Jurkat, Clone E6-1 (cell line): ENCODE measurements around the gene DNER.
"Not testable (repeated sequence)": the region's sequence is repeated elsewhere in the genome, so short reads cannot be mapped to it uniquely, and the experiment has no call there.

Experiments used
- DNase-seq: peaks from one replicate; pipeline ENCODE4 v3.0.0-alpha.2; 2011; ENCODE audit warnings: low read depth, low spot score
- H3K4me3 ChIP-seq: 2 replicates; pipeline ENCODE4 v1.5.1; 2011; ENCODE audit warnings: mild to moderate bottlenecking, low read length, control low read depth, moderate library complexity

The DNER gene

GRCh38 chr2:229636571-229636970 lies 77.8 kb downstream of the DNER start:
- no peak overlapping the region for H3K4me3 ChIP-seq
- no peak for DNase-seq

- DNase-seq: no peak
- H3K4me3 ChIP-seq: no peak overlapping the region
Observed at GRCh38 chr2:229635371-229635680, 79.0 kb downstream of the DNER start.

- H3K4me3 ChIP-seq: no peak overlapping the region
- no peak for DNase-seq
Observed at GRCh38 chr2:229634601-229635370, 79.6 kb downstream of the DNER start.

- no peak overlapping the region for H3K4me3 ChIP-seq
- DNase-seq: no peak
Observed at GRCh38 chr2:229633556-229633955, 80.8 kb downstream of the DNER start.

GRCh38 chr2:229629039-229629438 lies 85.3 kb downstream of the DNER start:
- H3K4me3 ChIP-seq: no peak overlapping the region
- DNase-seq: no peak

GRCh38 chr2:229627728-229628127 lies 86.6 kb downstream of the DNER start:
- H3K4me3 ChIP-seq: no peak overlapping the region
- no peak for DNase-seq

- DNase-seq: no peak
- no peak overlapping the region for H3K4me3 ChIP-seq
Observed at GRCh38 chr2:229622495-229623355, 91.6 kb downstream of the DNER start.

- no peak for DNase-seq
- H3K4me3 ChIP-seq: no peak overlapping the region
Observed at GRCh38 chr2:229620759-229621158, 93.6 kb downstream of the DNER start.

- DNase-seq: no peak
- H3K4me3 ChIP-seq: no peak overlapping the region
Observed at GRCh38 chr2:229620289-229620688, 94.1 kb downstream of the DNER start.

- no peak for DNase-seq
- no peak overlapping the region for H3K4me3 ChIP-seq
Observed at GRCh38 chr2:229616433-229616832, 97.9 kb downstream of the DNER start.

- DNase-seq, H3K4me3 ChIP-seq: not testable (repeated sequence)
Observed at GRCh38 chr2:229614021-229614420, 100.3 kb downstream of the DNER start.

GRCh38 chr2:229612384-229612971 lies 101.9 kb downstream of the DNER start:
- no peak for DNase-seq
- no peak overlapping the region for H3K4me3 ChIP-seq

GRCh38 chr2:229611360-229611759 lies 103.0 kb downstream of the DNER start:
- H3K4me3 ChIP-seq: no peak overlapping the region

GRCh38 chr2:229610872-229611271 lies 103.5 kb downstream of the DNER start:
- H3K4me3 ChIP-seq: no peak overlapping the region
- DNase-seq: no peak

More at GRCh38 chr2:229611360-229611759, 103.0 kb downstream of the DNER start:
- DNase-seq: no peak

GRCh38 chr2:229610333-229610732 lies 104.0 kb downstream of the DNER start:
- H3K4me3 ChIP-seq: no peak overlapping the region
- no peak for DNase-seq

- H3K4me3 ChIP-seq: no peak overlapping the region
Observed at GRCh38 chr2:229601936-229602335, 112.4 kb downstream of the DNER start.

GRCh38 chr2:229601396-229601795 lies 113.0 kb downstream of the DNER start:
- H3K4me3 ChIP-seq: no peak overlapping the region
- no peak for DNase-seq

More at GRCh38 chr2:229601936-229602335, 112.4 kb downstream of the DNER start:
- DNase-seq: no peak

- no peak for DNase-seq
Observed at GRCh38 chr2:229598227-229598626, 116.1 kb downstream of the DNER start.

GRCh38 chr2:229596796-229597195 lies 117.6 kb downstream of the DNER start:
- DNase-seq: no peak
- no peak overlapping the region for H3K4me3 ChIP-seq

More at GRCh38 chr2:229598227-229598626, 116.1 kb downstream of the DNER start:
- no peak overlapping the region for H3K4me3 ChIP-seq

GRCh38 chr2:229591611-229592010 lies 122.7 kb downstream of the DNER start:
- no peak overlapping the region for H3K4me3 ChIP-seq
- no peak for DNase-seq
